HCT116 (cell line): ENCODE measurements around the gene MFAP2.

Experiments
- CTCF ChIP-seq, 3 experiments: fragments of 200-600 bp in 1 of 3; sonication (generic) in 1 of 3; IDR thresholded peaks in 2 of 3; conservative IDR thresholded peaks in 1 of 3; 2 replicates each; pipeline ENCODE4 v1.5.1; 2012 to 2017; ENCODE audit warnings: low read depth in 2 of 3, low read length in 2 of 3, antibody characterized with exemption in 1 of 3, borderline replicate concordance in 1 of 3, control low read depth in 1 of 3, mild to moderate bottlenecking in 1 of 3, mixed read lengths in 1 of 3, mixed run types in 1 of 3, moderate library complexity in 1 of 3; ENCODE audit not compliant: insufficient read depth in 1 of 3
- EZH2 ChIP-seq: fragments of 200-600 bp; sonication (generic); IDR thresholded peaks from 2 replicates; pipeline ENCODE4 v1.6.1; 2017; ENCODE audit warnings: antibody characterized with exemption, mixed run types
- YY1 ChIP-seq: IDR thresholded peaks from 2 replicates; pipeline ENCODE4 v1.6.1; 2011; ENCODE audit warnings: low read length, low read depth, moderate library complexity, mild to moderate bottlenecking; ENCODE audit not compliant: insufficient replicate concordance; ENCODE audit errors: extremely low read depth
- ZBTB33 ChIP-seq: IDR thresholded peaks from 2 replicates; pipeline ENCODE4 v1.6.1; 2011; ENCODE audit warnings: mild to moderate bottlenecking, low read length, moderate library complexity; ENCODE audit not compliant: insufficient replicate concordance; ENCODE audit errors: extremely low read depth

- TF ChIP-seq CTCF (IDR thresholded peaks at IDR 0.05 in 2 of 3, conservative IDR thresholded peaks at IDR 0.05 in 1 of 3; ENCODE audit: borderline replicate concordance in 1 of 3, insufficient read depth in 1 of 3, low read depth in 2 of 3, low read length in 2 of 3), result no peak
- no peak for TF ChIP-seq EZH2
- no peak for TF ChIP-seq YY1
- TF ChIP-seq ZBTB33, result no peak
Measured at GRCh38 chr1:16927256-16927655, 53.2 kb downstream of the MFAP2 start.
